Skin of body (tissue), 2 donors: Measurements from ENCODE around the gene RMC1. TPM values are rescaled to one million over a fixed set of nuclear protein-coding genes. Genes with fewer than 3 reads are reported as not detected.
"Not testable (repeated sequence)": the region's sequence is repeated elsewhere in the genome, so short reads cannot be mapped to it uniquely, and the experiment has no call there.

Source experiments
- DNase-seq: peaks from one replicate; lab custom pipeline; 2025; lab: John Stamatoyannopoulos, UW
- total RNA-seq: library from RNA; depleted of rRNA; stranded (reverse); fragments of >200 nt; gene quantifications from one replicate; pipeline ENCODE4 v1.2.3, GENCODE V29; 2014

The RMC1 gene
- total RNA-seq, 1 donor from 2014 or later = 14.0 TPM

DNA sequence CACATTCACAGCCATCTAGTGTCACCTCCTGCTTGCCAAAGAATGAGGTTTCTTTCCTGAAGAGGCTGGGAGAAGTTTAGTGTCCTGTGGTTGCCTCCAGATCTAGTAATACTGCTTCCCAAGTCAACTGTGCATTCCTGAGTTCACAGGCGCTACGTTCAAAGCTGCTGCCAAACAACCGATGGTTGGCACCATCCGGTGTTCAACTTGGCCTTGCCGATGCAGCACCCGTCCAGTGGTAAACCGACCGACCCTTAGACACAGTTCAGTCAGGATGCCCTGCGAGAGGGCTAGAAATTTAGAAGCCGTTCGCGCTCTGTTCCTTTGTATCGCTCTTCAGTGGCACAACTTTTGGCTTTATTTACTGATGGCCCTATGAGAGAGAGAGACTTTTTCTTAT, 28.6 kb downstream of the RMC1 start:
- DNase-seq = no peak

DNA sequence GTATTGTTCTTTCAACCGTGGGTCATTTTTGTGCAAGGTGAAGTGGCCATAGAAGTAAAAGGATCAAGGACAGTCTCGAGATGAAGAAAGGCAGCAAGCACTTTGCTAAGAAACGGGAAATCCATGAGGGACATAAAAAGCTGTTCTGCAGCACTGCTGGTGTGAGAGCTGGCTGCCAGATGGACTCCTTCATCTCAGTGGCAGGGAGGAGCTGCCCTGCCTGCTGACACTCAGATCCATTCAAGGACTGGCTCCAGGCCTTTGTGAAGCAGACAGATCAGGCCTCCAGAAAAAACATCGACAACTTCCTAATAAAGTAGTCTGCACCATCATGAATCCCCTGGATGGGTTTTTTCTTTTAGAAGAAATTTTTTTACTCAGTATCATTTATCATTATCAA, 29.5 kb downstream of the RMC1 start:
- DNase-seq = peak; percentile 23

GRCh38 chr18:23534276-23534675, 31.0 kb downstream of the RMC1 start:
- DNase-seq = no peak

DNA sequence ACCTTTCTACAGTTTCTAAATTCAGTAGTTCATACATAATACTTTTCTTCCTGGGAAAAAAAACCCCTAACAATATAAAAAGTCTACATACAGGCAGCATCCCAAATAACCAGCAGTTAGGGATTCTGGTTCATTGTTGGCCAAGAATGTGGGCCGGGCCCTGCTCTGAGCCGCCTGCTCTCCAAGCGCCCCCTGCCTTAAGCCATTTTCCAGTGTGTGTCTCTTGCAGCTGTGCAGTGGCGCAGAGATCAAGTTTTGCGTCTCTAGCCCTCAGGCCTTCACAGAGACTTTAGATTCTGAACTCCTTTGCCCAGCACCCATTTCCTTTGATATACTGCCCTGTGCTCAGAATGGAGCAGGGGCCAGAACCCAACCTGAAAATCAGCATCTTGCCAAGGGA, 32.9 kb downstream of the RMC1 start:
- peak; percentile 14 for DNase-seq

GRCh38 chr18:23537274-23537673, 34.0 kb downstream of the RMC1 start:
- no peak for DNase-seq

- DNase-seq = no peak
Observed at GRCh38 chr18:23538001-23538400, 34.7 kb downstream of the RMC1 start.

DNA sequence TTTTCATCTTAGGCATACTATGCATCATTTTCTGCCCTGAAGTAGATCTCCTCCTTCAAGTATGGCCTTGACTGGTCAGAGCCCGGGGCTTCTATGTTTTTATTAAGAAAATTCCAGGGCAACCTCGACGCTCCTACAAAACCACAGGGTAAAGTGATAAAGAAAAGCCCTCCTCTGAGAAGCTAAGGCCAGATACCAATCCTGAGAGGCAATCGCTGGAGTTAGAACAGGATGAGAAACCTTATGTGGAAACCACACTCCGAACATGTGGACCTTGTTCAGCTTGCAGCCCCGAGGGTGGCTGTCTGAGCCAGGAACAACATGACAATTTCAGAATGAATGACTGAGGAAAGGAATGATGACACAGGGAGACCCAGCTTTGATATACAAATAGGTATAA, 35.6 kb downstream of the RMC1 start:
- no peak for DNase-seq

- DNase-seq = no peak
Observed at GRCh38 chr18:23539296-23539695, 36.0 kb downstream of the RMC1 start.

DNA sequence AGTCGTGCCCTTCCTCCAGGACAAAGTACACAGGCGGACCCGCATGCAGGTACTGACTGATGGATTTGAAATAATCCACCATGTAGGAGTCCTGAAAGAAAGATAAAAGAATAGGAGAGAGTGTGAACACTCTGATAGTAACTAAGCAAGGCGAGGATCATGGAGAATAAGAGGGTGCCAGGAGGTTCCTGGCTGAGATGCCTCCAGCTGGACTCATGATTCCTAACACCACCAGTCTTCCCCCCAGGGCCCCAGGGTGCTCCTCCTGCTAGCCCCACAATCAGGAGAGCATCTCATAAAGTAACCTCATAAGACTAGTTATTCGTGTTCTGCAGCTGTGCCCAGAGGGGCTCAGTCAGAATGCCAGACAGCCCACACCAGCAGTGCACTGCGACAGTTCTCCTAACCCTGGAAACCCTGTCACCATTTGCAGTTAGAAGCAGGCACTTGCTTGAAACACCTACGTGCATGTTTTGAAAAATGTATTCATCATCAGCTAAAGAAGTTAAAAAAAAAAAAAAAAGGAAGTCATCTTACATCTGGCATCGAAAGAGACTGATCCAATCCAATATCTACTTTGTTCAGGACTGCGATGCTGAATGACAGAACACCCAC, 36.7 kb downstream of the RMC1 start:
- no peak for DNase-seq

- no peak for DNase-seq
Observed at GRCh38 chr18:23540867-23541266, 37.6 kb downstream of the RMC1 start.

- DNase-seq = no peak
Observed at GRCh38 chr18:23541349-23542093, 38.2 kb downstream of the RMC1 start.

DNA sequence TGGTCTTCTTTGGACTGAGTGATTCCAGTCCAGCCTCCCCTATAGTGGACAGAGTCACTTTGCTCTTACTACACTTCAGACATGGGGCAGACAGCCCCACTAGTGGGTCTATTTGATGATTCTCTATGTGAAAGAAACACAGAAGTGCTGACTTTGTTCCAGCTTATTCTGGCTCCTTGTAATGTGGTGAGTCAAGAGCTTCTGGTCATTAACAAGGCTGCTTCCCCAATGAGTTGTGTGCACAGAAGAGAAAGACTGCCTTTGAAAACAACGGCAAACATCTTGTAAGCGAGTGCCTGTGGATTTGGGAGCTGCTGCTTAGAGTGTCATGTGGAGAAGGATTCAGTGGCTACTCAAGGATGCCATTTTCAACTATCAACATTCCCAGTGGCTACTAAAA, 39.1 kb downstream of the RMC1 start:
- DNase-seq = no peak

DNA sequence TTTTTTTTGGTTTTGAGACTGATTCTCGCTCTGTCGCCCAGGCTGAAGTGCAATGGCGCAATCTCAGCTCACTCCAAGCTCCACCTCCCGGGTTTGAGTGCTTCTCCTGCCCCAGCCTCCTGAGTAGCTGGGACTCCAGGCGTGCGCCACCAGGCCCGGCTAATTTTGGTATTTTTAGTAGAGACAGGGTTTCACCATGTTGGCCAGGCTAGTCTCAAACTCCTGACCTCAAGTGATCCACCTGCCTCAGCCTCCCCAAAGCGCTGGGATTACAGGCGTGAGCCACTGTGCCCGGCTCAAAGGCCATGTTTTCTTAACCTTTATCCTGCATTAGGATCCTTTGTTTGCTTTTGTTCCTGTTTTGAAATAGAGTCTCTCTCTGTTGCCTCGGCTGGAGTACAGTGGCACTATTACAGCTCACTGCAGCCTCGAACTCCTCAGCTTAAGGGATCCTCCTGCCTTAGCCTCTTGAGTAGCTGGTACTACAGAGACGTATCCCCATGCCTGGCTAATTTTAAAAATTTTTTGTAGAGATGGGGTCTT, 42.0 kb downstream of the RMC1 start:
- no peak for DNase-seq

DNA sequence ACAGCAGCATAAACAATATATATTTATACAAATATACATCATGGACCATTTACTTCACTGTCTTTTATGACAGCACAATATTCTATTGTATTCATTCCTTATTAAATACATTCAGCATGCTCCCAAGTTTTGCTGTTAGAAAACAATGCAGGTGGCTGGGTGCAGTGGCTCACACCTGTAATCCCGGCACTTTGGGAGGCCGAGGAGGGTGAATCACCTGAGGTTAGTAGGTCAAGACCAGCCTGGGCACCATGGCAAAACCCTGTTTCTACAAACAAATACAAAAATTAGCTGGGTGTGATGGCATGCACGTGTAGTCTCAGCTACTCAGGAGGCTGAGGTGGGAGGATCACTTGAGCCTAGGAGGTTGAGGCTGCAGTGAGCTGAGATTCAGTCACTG, 44.0 kb downstream of the RMC1 start:
- DNase-seq = no peak

GRCh38 chr18:23547846-23548245, 44.5 kb downstream of the RMC1 start:
- no peak for DNase-seq

GRCh38 chr18:23548275-23548674, 45.0 kb downstream of the RMC1 start:
- peak; percentile 47 for DNase-seq

DNA sequence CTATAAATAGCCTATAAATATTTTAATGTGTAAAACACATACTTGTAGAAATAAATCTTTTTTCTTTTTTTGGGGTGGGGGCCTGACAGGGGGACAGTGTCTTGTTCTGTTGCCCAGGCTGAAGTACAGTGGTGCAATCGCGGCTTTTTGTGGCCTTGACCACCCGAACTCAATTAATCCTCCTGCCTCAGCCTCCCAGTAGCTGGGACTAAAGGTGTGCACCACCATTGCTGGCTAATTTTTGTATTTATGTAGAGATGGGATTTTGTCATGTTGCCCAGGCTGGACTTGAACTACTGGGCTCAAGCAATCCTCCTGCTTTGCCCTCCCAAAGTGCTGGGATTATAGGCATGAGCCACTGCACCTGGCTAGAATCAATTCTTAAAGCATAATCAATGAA, 45.4 kb downstream of the RMC1 start:
- DNase-seq = no peak

- no peak for DNase-seq
Observed at GRCh38 chr18:23550898-23551297, 47.6 kb downstream of the RMC1 start.

DNA sequence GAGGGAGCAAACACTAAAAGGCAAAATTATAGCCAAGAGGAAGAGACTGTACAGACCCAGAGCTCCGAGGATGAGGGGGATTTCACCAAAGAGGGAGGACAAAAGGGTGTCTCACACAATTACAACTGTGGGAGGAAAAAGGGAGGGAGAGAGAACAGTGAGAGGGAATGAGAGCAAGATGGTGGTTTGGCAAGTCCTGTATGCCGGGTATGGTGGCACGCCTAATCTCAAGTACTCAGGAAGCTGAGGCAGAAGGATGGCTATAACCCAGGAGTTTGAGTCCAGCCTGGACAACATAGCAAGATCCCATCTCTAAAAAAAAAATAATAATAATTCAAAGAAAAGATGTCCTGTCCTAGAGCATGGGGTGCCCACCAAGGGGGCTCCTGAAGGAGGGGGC, 48.7 kb downstream of the RMC1 start:
- no peak for DNase-seq

DNA sequence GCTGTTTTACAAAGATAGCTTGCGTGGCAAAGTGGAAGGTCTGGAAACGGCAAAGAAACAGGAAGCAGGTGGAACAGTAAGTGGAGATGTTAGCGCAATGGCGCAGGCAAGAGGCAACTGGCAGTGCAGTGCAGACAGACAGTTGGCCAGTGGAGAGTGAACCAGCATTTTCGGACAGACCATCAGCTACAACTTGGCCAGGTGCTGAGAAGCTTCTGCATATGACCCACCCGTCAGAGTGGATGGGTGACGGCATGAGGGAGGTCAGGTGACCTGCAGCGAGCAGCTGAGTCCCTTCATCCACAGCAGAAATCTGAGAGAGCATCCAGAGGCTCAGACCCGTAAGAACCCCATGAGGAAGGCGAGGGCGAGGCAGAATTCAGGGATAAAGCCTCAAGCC, 49.2 kb downstream of the RMC1 start:
- DNase-seq = no peak

DNA sequence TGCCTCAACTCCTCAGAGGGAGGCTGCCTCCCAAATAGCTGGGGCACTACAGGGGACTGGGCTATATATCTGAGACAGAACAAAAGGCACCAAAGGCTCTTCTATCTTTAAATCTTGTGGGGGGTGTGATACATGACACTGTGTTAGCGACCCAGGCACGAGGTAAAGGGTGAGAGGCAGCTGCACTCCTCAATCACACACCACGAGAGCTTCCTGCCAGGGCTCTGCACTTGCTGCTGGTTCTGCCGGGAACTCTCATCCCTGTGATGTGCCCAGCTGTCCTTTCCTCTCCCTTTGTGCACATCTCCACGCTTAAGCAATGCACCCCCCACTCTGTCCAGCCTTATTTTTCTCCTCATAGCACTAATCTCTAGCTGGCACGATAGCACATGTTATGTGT, 50.6 kb downstream of the RMC1 start:
- DNase-seq = no peak

DNA sequence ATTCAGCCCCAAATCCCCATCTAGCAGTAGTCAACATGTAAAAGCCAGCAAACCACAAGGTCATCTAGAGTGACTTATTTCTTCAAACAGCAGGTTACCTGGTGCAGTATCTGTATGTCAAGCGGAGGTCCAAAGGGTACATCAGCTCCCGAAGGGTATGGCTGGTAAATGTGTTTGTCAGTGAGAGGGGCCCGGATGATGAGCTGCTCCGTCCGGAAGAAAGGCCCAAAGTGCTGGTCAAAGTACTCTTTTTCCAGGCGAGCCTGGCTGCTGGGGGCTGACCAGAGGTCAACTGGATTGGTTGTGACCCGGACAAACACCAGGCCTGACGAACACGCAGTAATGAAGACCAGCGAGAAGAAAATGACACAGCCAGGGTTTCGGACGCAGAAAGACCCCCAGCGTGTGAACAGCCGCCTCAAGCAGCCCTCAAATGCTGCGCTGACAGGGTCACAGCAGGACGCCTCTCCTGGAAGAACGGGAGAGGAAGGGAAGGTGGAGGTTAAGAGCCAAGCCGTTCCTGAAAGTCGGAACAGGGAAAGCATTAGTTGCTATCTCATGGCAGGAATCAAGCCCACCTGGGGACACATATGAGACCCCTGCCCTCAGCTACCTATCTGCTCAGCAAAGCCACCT, 53.0 kb downstream of the RMC1 start:
- no peak for DNase-seq

- not testable (repeated sequence) for DNase-seq
Observed at GRCh38 chr18:23557511-23557910, 54.2 kb downstream of the RMC1 start.
